Omental fat pad (tissue), 4 donors: ENCODE measurements around the gene PRKRA. TPM values are rescaled to one million over a fixed set of nuclear protein-coding genes. Genes with fewer than 3 reads are reported as not detected.

ENCODE experiments used
- ATAC-seq: fragments of 150-250 bp; one replicate; pipeline ENCODE4 v1.9.1; 2016; ENCODE audit warnings: mild to moderate bottlenecking, moderate library complexity; ENCODE audit not compliant: low FRiP score
- DNase-seq: peaks from one replicate; pipeline ENCODE4 v3.0.0-alpha.2; 2019; ENCODE audit warnings: low spot score
- total RNA-seq, 4 donors: library from RNA; depleted of rRNA; stranded (reverse); fragments of >200 nt; gene quantifications; one replicate each; pipeline ENCODE4 v1.1.0, GENCODE V29; 2016
- TF ChIP-seq, protein P1 (sequence below), 3 donors: fragments of 450-650 bp; IDR thresholded peaks; one replicate each; pipeline ENCODE4 v1.5.1; 2016 to 2017; ENCODE audit warnings: antibody characterized with exemption in 3 of 3, mild to moderate bottlenecking in 3 of 3, moderate library complexity in 2 of 3

Gene PRKRA
- total RNA-seq, 4 donors from 2014 or later = 50.7 to 67.4 (median 60.4) TPM

DNA sequence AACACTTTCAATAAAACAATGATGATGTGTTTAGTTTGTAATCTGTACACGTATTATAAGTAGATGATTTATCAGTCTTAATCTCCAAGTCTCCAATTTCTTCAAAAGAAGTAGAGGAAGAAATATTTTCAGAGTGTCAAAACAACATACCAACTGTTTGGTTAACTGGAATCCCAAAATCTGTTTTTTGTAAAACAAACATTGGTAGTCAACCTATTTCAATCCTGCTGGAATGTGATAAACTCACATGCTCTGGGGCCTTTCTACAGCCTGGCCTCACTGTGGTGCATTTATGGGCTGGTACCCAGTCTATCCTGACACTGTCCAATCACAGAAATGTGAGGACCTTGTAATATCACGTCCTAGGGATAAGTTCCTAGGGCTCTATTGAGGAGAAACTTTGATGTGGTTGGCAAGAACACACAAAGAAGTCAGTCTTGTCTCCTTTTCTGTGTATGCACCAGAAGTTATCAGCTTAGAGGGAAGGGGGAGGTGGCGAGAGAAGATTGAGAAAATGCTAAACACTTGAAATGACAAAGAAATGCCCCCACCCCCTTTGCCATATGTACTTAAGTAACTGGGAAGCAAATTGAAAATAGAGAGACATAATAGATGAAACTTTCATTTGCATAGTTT lies 47.2 kb downstream of the PRKRA start:
- TF ChIP-seq, protein P1, sequence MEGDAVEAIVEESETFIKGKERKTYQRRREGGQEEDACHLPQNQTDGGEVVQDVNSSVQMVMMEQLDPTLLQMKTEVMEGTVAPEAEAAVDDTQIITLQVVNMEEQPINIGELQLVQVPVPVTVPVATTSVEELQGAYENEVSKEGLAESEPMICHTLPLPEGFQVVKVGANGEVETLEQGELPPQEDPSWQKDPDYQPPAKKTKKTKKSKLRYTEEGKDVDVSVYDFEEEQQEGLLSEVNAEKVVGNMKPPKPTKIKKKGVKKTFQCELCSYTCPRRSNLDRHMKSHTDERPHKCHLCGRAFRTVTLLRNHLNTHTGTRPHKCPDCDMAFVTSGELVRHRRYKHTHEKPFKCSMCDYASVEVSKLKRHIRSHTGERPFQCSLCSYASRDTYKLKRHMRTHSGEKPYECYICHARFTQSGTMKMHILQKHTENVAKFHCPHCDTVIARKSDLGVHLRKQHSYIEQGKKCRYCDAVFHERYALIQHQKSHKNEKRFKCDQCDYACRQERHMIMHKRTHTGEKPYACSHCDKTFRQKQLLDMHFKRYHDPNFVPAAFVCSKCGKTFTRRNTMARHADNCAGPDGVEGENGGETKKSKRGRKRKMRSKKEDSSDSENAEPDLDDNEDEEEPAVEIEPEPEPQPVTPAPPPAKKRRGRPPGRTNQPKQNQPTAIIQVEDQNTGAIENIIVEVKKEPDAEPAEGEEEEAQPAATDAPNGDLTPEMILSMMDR (IDR thresholded peaks at IDR 0.05) = no peak
- DNase-seq (no peak), ATAC-seq (no peak)

DNA sequence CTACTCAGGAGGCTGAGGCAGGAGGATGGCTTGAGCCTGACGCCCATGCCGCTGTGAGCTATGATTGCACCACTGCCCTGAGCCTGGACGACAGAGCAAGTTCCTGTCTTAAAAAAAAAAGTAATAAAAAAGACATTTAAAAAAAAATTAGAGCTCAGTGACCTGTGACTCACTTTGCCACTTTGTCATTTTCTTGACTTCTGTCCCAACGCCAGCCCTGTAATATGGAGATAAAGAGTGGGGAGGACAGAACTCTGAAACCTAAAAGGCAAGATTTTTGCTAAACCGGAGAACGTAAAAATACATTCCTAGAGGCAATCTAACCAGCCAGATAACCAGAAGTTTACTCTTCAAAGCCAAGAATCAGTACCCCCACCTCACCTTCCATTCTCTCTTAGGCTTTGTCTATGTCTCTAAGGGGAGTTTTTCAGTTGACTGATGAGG lies 49.0 kb downstream of the PRKRA start:
- no peak for ATAC-seq
- TF ChIP-seq, protein P1 (IDR thresholded peaks at IDR 0.05) = no peak
- DNase-seq = no peak

DNA sequence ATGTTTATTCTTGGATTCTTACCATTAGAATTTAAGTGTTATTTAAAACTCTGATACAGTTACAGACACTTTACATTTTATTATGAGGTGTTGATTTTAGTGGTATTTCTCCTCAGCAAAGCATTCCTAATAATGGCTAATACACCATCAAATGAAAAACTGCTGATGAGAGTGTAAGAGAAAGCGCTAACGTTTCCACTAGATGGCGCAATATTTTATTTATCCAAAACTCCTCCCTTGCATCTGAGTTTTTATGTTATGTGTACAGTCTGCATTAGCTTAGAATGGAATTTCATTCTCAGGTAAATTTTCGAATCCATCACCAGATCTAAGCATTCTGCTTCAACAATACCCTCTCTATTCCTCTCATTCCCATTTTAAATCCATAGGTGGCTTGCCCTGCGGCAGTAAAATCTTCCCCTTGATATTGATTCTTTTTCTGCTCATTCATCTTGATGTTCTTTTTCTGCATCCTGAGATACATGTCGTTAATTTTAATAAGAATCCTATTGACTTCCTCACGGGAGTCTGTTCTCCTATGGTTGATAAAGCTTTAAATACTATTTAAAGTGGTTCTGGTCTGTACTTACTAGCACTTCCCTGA lies 53.9 kb downstream of the PRKRA start:
- TF ChIP-seq, protein P1 (IDR thresholded peaks at IDR 0.05) = no peak
- ATAC-seq (no peak), DNase-seq (no peak)

DNA sequence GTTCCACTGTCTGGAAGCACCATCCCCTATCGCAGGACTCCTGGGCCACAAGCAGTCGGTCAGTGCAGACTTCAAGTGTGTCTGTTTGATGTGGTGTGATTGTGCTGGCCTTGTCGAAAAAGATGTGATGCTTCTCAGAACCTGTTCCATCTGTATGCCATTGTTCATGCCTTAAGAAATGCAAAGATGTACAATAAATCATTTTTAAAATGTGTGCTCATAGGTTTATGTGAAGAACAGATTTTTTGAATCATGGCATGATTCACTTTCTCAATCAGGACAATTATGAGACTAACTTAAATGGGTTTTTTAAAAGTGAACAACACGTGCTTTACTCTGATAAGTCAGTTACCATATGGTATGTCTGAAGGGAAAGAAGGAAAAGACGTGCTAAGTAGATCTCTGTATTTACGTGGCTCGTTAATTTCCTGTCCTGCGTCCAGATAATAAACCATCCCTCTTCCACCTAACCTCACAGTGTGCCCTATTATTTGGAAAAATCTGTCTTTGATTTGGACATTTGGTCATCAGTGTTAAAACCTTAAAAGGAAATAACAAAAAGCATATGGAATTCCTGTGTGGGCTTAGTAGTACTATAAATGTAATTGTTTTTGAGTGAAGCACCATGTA lies 54.9 kb downstream of the PRKRA start:
- TF ChIP-seq, protein P1 (IDR thresholded peaks at IDR 0.05) = no peak
- no peak for DNase-seq
- ATAC-seq = no peak

DNA sequence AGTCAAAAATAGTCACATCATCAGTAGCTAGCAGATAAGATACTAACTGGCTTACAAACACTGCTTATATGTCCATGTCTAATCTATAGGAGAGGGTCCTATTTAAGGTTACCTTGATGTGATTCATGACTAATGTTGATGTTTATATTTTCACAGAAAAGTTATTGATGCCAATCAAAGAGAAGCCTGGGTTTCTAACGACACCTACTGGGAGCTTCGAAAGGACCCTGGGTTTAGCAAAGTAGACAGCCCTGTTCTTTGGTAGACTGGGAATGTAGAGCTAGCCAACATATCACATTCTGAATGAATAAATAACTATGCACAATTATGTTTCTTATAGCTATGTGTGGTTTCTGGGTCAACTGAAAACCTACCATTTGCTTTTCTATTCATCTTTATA lies 55.7 kb downstream of the PRKRA start:
- TF ChIP-seq, protein P1 (IDR thresholded peaks at IDR 0.05) = no peak
- DNase-seq = no peak
- no peak for ATAC-seq

DNA sequence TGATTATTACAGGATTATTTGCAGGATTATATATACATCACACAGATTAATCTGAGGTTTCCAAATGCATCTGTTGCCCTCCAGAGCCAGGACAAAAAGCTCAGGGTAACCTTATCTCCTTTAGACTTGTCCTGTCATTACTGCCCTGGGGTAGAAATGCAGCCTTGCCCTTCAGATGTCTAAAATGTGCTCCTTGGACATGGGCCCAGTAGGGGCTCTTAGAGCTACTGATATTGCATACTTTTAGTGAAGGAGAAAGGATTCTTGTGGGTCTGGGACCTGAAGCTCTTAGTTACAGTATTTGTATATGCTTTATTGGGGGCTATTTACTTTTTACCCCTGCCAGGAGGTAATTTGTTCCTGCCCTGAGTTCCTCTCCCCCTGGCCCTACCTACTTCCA lies 56.1 kb downstream of the PRKRA start:
- no peak for ATAC-seq
- DNase-seq = no peak
- TF ChIP-seq, protein P1 (IDR thresholded peaks at IDR 0.05) = no peak
